ENCODE data around the gene MYO5A. TPM values are rescaled to one million over a fixed set of nuclear protein-coding genes. Genes with fewer than 3 reads are reported as not detected.
A peak's percentile ranks its signal among the peaks of the same experiment; 100 is the strongest.

Gene MYO5A
- total RNA-seq, 1 experiment from 2014 or later: 29.2 TPM

DNA sequence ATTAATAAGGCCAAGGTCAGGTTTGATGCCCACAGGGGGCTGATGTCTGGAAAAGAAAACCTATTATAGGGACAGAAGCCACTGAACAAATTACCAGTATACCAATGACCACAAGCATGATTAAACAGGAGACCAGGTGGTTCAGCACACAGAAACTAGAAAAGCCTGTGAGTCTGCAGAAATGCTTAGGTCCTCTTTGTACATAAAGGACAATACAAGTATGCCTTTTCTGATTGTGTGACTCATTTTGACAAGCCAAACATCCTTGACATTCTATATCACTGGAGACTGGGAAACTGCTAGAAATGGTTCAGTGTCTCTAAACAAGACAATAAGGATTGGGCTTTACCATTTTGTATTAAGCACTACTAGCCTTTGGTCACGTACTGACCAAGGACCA, 119.9 kb downstream of the MYO5A start:
- no peaks in the 10 kb centered on the region for H3K36me3 Mint-ChIP-seq
- no peak for TF ChIP-seq ZBTB21 (CRISPR knock-in tag; IDR thresholded peaks at IDR 0.05; ENCODE audit: borderline replicate concordance)
- no peak for TF ChIP-seq RELA (CRISPR knock-in tag; IDR thresholded peaks at IDR 0.05; ENCODE audit: borderline replicate concordance)
- no peak for TF ChIP-seq MYBL2 (CRISPR knock-in tag; IDR thresholded peaks at IDR 0.05)
- TF ChIP-seq, protein P1, sequence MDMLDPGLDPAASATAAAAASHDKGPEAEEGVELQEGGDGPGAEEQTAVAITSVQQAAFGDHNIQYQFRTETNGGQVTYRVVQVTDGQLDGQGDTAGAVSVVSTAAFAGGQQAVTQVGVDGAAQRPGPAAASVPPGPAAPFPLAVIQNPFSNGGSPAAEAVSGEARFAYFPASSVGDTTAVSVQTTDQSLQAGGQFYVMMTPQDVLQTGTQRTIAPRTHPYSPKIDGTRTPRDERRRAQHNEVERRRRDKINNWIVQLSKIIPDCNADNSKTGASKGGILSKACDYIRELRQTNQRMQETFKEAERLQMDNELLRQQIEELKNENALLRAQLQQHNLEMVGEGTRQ (CRISPR knock-in tag; IDR thresholded peaks at IDR 0.05): no peak
- TF ChIP-seq RORB (CRISPR knock-in tag; IDR thresholded peaks at IDR 0.05): no peak
- no peak for TF ChIP-seq FOXJ3 (CRISPR knock-in tag; IDR thresholded peaks at IDR 0.05; ENCODE audit: borderline replicate concordance)
- TF ChIP-seq GRHL2 (CRISPR knock-in tag; IDR thresholded peaks at IDR 0.05; ENCODE audit: insufficient replicate concordance, severe bottlenecking): no peak
- no peak for TF ChIP-seq JUN (CRISPR knock-in tag; IDR thresholded peaks at IDR 0.05)
- no peak for TF ChIP-seq MXD4 (CRISPR knock-in tag; IDR thresholded peaks at IDR 0.05; ENCODE audit: borderline replicate concordance)
- TF ChIP-seq NR3C1 (CRISPR knock-in tag; conservative IDR thresholded peaks at IDR 0.05; ENCODE audit: low read depth): no peak
- no peak for TF ChIP-seq SMAD4 (CRISPR knock-in tag; IDR thresholded peaks at IDR 0.05)
- TF ChIP-seq SP1 (CRISPR knock-in tag; conservative IDR thresholded peaks at IDR 0.05): no peak
- no peak for TF ChIP-seq OVOL2 (CRISPR knock-in tag; IDR thresholded peaks at IDR 0.05; ENCODE audit: borderline replicate concordance)
- TF ChIP-seq, protein P2, sequence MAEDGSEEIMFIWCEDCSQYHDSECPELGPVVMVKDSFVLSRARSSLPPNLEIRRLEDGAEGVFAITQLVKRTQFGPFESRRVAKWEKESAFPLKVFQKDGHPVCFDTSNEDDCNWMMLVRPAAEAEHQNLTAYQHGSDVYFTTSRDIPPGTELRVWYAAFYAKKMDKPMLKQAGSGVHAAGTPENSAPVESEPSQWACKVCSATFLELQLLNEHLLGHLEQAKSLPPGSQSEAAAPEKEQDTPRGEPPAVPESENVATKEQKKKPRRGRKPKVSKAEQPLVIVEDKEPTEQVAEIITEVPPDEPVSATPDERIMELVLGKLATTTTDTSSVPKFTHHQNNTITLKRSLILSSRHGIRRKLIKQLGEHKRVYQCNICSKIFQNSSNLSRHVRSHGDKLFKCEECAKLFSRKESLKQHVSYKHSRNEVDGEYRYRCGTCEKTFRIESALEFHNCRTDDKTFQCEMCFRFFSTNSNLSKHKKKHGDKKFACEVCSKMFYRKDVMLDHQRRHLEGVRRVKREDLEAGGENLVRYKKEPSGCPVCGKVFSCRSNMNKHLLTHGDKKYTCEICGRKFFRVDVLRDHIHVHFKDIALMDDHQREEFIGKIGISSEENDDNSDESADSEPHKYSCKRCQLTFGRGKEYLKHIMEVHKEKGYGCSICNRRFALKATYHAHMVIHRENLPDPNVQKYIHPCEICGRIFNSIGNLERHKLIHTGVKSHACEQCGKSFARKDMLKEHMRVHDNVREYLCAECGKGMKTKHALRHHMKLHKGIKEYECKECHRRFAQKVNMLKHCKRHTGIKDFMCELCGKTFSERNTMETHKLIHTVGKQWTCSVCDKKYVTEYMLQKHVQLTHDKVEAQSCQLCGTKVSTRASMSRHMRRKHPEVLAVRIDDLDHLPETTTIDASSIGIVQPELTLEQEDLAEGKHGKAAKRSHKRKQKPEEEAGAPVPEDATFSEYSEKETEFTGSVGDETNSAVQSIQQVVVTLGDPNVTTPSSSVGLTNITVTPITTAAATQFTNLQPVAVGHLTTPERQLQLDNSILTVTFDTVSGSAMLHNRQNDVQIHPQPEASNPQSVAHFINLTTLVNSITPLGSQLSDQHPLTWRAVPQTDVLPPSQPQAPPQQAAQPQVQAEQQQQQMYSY (CRISPR knock-in tag; IDR thresholded peaks at IDR 0.05): no peak
- no peak for TF ChIP-seq ZNF121 (CRISPR knock-in tag; IDR thresholded peaks at IDR 0.05)
- ChIA-PET CTCF (no interaction called here), POLR2A (no interaction called here)
- H3K4me3 Mint-ChIP-seq: no peak overlapping the region
- ATAC-seq (no peak), DNase-seq (ENCODE audit: low spot score) (no peak)
- no peaks in the 10 kb centered on the region for H3K27me3 Mint-ChIP-seq (ENCODE audit: low read depth)
- no peaks in the 10 kb centered on the region for H3K9me3 Mint-ChIP-seq
- peaks cover 5% of the 10 kb centered on the region for H3K4me1 Mint-ChIP-seq
- no peak overlapping the region for H3K27ac Mint-ChIP-seq

DNA sequence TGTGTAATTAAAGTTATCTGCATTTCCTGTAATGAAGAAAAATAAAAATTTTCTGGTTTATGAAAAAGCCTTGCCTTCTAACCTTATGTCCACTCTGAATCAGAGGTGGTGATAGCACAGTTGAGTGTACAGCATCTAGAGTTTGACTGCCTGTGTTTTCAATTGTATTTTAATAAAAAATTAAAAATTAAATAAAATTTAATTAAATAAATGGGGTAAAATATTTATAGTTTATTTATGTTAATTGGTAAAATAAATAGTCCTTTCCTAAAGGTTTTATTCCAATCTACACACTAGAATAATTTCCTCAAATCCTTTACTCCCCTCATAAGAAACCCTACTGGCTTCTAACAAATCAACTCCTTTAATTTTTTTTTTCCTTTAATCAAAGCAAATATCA, 121.3 kb downstream of the MYO5A start:
- Mint-ChIP-seq H3K36me3 (no peaks in the 10 kb centered on the region), H3K4me3 (no peak overlapping the region), H3K4me1 (no peaks in the 10 kb centered on the region), H3K27me3 (ENCODE audit: low read depth) (no peaks in the 10 kb centered on the region), H3K9me3 (no peaks in the 10 kb centered on the region), H3K27ac (no peak overlapping the region)
- ChIA-PET POLR2A (no interaction called here), CTCF (no interaction called here)
- TF ChIP-seq MYBL2 (CRISPR knock-in tag; IDR thresholded peaks at IDR 0.05) (no peak), HMGA2 (CRISPR knock-in tag; IDR thresholded peaks at IDR 0.05) (peak; percentile 91), CBFB (CRISPR knock-in tag; IDR thresholded peaks at IDR 0.05; ENCODE audit: low read depth) (no peak)
- TF ChIP-seq, protein P3, sequence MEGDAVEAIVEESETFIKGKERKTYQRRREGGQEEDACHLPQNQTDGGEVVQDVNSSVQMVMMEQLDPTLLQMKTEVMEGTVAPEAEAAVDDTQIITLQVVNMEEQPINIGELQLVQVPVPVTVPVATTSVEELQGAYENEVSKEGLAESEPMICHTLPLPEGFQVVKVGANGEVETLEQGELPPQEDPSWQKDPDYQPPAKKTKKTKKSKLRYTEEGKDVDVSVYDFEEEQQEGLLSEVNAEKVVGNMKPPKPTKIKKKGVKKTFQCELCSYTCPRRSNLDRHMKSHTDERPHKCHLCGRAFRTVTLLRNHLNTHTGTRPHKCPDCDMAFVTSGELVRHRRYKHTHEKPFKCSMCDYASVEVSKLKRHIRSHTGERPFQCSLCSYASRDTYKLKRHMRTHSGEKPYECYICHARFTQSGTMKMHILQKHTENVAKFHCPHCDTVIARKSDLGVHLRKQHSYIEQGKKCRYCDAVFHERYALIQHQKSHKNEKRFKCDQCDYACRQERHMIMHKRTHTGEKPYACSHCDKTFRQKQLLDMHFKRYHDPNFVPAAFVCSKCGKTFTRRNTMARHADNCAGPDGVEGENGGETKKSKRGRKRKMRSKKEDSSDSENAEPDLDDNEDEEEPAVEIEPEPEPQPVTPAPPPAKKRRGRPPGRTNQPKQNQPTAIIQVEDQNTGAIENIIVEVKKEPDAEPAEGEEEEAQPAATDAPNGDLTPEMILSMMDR (IDR thresholded peaks at IDR 0.05): no peak
- DNase-seq (ENCODE audit: low spot score) (no peak), ATAC-seq (no peak)

DNA sequence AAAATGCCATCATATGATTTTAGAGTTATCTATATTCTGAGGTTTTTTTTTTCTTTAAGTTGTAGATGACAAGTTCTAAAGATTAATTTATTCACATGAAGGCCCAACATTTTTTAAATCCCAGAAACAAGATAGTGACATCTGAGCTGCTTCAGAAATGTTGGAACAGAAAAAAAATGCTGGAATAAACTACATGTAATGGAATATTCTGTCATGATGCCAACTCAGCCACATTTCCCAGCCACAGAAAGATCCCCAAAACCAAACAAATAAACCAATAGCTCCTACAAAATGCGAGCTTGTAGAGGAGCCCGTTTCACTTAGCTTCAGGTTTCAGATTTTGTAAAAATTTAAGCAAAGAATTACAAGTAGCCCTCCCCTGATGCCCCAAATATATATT, 122.1 kb downstream of the MYO5A start:
- H3K9me3 Mint-ChIP-seq: no peaks in the 10 kb centered on the region
- no peak for ATAC-seq
- POLR2A ChIA-PET: interaction anchor here (0.6 kb wide), 1 partner anchor 1082 kb away, joined by 4 read pairs; no protein-coding TSS in a partner anchor
- CTCF ChIA-PET: no interaction called here
- no peak overlapping the region for H3K4me3 Mint-ChIP-seq
- H3K36me3 Mint-ChIP-seq: no peaks in the 10 kb centered on the region
- no peak for DNase-seq (ENCODE audit: low spot score)
- H3K4me1 Mint-ChIP-seq: no peaks in the 10 kb centered on the region
- no peak overlapping the region for H3K27ac Mint-ChIP-seq
- H3K27me3 Mint-ChIP-seq (ENCODE audit: low read depth): no peaks in the 10 kb centered on the region
- TF ChIP-seq, protein P3 (IDR thresholded peaks at IDR 0.05): no peak
- TF ChIP-seq SP1 (CRISPR knock-in tag; conservative IDR thresholded peaks at IDR 0.05): no peak
- no peak for TF ChIP-seq TP53 (CRISPR knock-in tag; IDR thresholded peaks at IDR 0.05)
- TF ChIP-seq, protein P4, sequence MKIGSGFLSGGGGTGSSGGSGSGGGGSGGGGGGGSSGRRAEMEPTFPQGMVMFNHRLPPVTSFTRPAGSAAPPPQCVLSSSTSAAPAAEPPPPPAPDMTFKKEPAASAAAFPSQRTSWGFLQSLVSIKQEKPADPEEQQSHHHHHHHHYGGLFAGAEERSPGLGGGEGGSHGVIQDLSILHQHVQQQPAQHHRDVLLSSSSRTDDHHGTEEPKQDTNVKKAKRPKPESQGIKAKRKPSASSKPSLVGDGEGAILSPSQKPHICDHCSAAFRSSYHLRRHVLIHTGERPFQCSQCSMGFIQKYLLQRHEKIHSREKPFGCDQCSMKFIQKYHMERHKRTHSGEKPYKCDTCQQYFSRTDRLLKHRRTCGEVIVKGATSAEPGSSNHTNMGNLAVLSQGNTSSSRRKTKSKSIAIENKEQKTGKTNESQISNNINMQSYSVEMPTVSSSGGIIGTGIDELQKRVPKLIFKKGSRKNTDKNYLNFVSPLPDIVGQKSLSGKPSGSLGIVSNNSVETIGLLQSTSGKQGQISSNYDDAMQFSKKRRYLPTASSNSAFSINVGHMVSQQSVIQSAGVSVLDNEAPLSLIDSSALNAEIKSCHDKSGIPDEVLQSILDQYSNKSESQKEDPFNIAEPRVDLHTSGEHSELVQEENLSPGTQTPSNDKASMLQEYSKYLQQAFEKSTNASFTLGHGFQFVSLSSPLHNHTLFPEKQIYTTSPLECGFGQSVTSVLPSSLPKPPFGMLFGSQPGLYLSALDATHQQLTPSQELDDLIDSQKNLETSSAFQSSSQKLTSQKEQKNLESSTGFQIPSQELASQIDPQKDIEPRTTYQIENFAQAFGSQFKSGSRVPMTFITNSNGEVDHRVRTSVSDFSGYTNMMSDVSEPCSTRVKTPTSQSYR (CRISPR knock-in tag; IDR thresholded peaks at IDR 0.05): no peak
- TF ChIP-seq, protein P5, sequence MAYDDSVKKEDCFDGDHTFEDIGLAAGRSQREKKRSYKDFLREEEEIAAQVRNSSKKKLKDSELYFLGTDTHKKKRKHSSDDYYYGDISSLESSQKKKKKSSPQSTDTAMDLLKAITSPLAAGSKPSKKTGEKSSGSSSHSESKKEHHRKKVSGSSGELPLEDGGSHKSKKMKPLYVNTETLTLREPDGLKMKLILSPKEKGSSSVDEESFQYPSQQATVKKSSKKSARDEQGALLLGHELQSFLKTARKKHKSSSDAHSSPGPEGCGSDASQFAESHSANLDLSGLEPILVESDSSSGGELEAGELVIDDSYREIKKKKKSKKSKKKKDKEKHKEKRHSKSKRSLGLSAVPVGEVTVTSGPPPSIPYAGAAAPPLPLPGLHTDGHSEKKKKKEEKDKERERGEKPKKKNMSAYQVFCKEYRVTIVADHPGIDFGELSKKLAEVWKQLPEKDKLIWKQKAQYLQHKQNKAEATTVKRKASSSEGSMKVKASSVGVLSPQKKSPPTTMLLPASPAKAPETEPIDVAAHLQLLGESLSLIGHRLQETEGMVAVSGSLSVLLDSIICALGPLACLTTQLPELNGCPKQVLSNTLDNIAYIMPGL (CRISPR knock-in tag; IDR thresholded peaks at IDR 0.05): no peak
